ENCODE data around the gene RPL15.

GRCh38 chr3:23961913-23962312, 45.0 kb downstream of the RPL15 start:
- TF ChIP-seq MXI1 (IDR thresholded peaks at IDR 0.05; ENCODE audit: low read depth, low read length) (no peak), NR2C2 (IDR thresholded peaks at IDR 0.05; ENCODE audit: borderline replicate concordance, control insufficient read depth, insufficient read length, low read depth) (no peak), E2F8 (IDR thresholded peaks at IDR 0.05; ENCODE audit: low read depth, partially characterized antibody) (no peak), CTCF (IDR thresholded peaks at IDR 0.05 in 2 of 3, conservative IDR thresholded peaks at IDR 0.05 in 1 of 3; ENCODE audit: control insufficient read depth in 2 of 3, extremely low read depth in 1 of 3, insufficient read depth in 1 of 3, low read depth in 3 of 3, low read length in 3 of 3) (no peak), JUND (IDR thresholded peaks at IDR 0.05; ENCODE audit: low read depth, low read length) (no peak), TAF1 (IDR thresholded peaks at IDR 0.05; ENCODE audit: borderline replicate concordance, low read depth, low read length) (no peak), MEF2A (IDR thresholded peaks at IDR 0.05; ENCODE audit: insufficient read depth, low read depth, low read length) (no peak)
- TF ChIP-seq, protein P1, sequence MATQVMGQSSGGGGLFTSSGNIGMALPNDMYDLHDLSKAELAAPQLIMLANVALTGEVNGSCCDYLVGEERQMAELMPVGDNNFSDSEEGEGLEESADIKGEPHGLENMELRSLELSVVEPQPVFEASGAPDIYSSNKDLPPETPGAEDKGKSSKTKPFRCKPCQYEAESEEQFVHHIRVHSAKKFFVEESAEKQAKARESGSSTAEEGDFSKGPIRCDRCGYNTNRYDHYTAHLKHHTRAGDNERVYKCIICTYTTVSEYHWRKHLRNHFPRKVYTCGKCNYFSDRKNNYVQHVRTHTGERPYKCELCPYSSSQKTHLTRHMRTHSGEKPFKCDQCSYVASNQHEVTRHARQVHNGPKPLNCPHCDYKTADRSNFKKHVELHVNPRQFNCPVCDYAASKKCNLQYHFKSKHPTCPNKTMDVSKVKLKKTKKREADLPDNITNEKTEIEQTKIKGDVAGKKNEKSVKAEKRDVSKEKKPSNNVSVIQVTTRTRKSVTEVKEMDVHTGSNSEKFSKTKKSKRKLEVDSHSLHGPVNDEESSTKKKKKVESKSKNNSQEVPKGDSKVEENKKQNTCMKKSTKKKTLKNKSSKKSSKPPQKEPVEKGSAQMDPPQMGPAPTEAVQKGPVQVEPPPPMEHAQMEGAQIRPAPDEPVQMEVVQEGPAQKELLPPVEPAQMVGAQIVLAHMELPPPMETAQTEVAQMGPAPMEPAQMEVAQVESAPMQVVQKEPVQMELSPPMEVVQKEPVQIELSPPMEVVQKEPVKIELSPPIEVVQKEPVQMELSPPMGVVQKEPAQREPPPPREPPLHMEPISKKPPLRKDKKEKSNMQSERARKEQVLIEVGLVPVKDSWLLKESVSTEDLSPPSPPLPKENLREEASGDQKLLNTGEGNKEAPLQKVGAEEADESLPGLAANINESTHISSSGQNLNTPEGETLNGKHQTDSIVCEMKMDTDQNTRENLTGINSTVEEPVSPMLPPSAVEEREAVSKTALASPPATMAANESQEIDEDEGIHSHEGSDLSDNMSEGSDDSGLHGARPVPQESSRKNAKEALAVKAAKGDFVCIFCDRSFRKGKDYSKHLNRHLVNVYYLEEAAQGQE (IDR thresholded peaks at IDR 0.05; ENCODE audit: low read depth, low read length) = no peak
